ENCODE results near the gene TRIM44.

Gene TRIM44

GRCh38 chr11:35662649-35663407 is at the start of gene TRIM44:
Gene TRIM44 (plus strand): TSS chr11:35662775. CDS start chr11:35663112, 337 bp downstream.
- peak; percentile 91 for DNase-seq (ENCODE audit: low spot score)

DNA sequence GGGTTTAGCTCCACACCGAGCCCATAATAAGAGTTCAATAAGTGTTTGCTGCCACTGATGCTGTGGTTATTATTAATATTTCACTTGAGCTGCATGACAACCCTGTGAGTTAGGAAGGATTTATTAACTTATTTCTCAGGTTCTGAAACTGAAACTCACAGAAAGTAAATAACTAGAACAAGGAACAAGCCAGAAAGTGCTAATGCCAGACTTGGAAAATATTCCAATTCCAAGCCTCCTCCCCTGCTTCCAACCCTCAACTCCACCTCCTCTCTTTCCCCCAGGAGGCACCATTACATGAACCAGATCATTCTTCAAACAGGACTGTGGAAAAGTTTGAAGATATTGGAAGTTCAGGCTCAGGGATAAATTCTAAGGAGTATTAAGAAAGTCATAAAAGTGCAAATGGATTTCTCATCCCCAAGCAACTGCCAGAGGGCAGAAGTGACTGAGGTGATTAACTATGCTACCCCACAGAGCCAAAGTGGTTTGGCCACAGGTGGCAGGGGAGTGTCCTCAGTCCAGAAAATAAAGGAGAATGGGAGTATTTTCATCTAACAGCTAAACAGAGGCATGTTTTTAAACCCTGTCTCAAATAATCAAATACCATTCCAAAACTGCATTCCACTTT is 47.5 kb upstream of the TRIM44 start:
- DNase-seq (ENCODE audit: low spot score), result no peak

DNA sequence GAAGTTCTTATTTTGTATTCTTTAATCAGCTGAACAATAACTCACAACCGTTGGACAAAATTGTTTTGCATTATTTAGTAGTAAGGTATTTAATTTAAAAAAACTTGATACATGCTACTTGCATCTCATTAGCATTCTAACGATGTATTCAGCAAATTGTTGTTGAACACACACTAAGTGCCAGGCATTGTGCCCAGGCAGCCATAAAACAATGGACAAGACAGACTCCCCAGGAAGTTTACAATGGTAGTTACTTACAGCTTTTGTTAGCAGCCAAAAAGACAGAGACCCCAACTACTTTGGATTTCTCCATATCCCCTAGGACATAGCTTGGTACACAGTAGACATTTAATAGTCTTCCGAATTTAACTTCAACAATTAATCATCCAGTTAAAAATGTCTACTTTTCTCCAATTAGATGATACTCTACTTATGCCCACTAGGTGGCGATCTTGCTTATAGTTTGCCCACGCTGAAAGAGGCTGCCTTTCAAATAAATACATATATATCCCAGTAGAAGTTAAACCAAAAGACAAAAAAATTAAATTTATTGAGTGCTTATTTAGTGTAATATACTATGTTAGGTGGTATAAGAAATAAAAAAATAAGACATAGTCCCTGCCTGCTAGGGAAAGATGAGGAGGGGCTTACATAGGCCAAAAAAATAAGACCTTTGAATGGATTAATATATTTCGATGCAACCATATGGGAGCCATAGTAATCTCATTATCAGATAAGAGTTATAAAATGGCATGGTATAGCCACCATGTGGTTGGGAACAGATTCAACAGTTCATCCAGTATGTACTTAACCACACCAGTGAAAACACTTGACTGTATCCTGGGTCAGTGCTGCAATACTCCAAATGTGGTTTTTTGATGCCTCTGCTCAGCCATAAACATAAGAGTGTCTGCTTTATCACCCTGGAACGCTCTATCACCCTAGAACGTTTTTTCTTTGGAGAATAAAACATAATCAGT is 46.4 kb upstream of the TRIM44 start:
- peak; percentile 89 for DNase-seq (ENCODE audit: low spot score)

DNA sequence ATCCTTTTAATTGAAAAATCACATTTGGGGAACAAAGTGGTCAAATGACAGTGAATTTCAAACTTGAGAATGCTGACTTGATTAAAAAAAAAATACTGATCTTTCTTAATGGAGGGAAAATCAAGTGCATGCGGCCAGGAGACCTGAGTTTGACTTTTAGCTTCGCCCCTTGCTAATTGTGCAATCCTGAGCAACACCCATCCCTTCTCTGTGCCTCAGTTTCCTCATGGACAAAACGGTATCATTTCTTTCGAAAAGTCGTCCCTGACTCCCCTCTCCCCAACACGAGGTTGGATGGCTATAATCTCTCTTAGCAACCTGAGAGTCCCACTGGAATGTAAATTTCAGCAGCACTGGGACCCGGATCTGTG is 45.3 kb upstream of the TRIM44 start:
- DNase-seq (ENCODE audit: low spot score), result no peak

DNA sequence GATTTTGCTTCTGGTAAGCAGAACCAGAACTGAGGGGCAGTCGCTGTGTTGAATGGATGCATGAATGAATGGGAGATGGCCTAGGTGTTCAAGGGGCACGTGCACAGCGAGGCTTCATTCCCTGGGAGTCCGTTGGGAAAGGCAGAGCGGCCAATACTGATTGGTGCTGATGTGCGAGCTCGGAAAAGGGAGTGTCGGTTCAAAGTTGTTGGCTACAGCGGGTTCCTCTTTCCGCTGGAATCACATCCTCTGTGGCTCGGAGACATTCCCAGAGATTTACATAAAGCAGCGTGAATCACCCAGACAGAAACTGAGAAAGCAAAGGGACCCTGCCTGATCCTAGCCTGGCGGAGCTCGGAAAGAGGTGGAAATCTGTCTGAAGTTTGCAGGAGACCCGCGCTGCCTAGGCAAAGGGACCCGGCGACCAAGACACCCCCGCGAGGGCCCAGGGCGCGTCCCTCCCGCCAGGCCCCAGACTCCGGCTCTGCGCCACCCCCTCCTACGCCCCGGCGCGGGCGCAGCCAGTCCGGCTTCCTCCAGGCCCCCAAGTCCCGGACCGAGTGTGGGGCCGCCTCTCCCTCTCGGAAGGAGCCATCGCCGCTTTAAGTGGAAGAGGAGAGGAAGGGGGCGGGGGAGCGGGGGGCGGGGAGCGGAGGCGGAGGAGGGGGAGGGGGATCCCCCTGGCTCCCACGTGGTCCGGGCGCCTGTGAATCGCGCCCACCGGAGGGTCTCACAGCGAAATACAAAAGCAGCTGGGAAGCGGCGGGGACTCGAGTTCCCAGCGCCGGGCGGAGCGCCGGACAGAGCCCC is 44.7 kb upstream of the TRIM44 start, which contains the start of gene FJX1:
TSS of gene FJX1 (plus strand) at position 774 of the 810 bp plus-strand sequence. CDS start 177 bp downstream, outside the sequence.
- no peak for DNase-seq (ENCODE audit: low spot score)

GRCh38 chr11:35618497-35619115 is 44.0 kb upstream of the TRIM44 start:
- DNase-seq (ENCODE audit: low spot score), result no peak

DNA sequence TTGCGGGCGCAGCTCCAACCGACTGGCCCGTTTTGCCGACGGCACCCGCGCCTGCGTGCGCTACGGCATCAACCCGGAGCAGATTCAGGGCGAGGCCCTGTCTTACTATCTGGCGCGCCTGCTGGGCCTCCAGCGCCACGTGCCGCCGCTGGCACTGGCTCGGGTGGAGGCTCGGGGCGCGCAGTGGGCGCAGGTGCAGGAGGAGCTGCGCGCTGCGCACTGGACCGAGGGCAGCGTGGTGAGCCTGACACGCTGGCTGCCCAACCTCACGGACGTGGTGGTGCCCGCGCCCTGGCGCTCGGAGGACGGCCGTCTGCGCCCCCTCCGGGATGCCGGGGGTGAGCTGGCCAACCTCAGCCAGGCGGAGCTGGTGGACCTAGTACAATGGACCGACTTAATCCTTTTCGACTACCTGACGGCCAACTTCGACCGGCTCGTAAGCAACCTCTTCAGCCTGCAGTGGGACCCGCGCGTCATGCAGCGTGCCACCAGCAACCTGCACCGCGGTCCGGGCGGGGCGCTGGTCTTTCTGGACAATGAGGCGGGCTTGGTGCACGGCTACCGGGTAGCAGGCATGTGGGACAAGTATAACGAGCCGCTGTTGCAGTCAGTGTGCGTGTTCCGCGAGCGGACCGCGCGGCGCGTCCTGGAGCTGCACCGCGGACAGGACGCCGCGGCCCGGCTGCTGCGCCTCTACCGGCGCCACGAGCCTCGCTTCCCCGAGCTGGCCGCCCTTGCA is 43.3 kb upstream of the TRIM44 start:
- no peak for DNase-seq (ENCODE audit: low spot score)

DNA sequence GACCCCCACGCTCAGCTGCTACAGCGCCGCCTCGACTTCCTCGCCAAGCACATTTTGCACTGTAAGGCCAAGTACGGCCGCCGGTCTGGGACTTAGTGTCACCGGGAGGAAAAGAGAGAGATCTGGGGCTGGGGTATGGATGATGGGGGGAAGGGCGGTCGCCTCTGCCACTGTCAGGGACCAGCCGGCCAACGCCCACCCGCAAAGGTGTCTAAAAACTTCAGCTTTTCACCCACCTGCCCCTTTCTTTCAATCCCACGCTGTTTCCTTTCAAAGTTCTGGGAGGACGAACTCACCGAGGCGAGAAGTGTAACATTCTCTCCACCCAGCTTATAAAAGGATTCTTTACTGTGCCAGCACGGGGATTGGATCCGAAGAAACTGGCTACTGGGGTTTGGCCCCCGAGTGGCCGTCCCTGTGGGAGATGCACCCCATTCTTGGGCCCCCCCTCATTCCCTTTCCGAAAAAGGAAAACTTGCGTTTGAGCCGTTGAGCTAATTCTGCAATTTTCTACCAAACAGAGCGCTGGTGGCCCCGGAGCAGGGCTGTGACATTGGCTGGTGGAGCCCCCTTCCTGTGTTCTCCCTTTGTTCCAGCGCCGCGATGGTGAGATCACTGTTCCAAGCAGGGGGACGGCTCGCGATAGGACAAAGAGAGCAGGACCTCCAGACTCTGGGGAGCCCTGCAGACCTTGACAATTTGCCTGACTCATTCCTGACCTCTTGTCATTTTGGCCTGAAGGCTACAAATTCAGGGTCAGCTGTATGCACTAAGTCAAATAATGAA is 42.5 kb upstream of the TRIM44 start:
- no peak for DNase-seq (ENCODE audit: low spot score)

DNA sequence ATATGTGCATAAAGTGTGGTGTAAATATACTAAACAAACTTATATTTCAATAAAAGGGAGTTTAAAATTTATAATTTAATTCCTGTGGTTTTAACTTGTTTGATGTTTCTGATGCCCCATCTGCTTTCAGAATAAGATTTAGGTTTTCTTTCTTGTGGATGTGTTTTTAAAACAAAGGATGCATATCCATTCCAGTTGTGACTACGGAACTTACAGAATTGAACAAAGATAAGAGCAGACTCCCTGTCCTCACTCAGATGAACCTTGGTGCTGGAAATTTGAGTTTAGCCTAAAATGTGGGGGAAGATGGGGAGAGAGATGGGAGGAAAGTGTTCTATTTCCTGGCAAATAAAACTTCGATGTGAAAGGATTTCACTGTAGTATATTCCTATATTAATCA is 41.8 kb upstream of the TRIM44 start:
- no peak for DNase-seq (ENCODE audit: low spot score)

DNA sequence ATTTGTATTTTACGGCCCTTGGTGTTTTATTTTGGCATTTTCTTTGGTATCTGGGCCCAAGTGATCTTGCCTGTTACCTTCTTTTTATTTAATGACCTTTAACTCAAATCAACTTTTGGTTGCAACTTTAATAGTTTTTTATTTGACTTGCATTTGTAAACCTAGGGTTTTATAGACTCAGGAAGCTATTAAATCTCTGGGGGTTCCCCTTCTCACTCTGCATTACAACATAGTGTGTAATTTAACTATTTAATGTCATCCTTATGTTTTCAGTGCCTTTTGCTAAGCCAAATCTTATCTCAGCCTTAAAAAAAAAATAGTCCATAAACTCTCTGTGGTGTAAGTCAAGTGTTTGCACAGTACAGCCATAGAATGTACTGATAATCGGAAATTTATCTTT is 41.0 kb upstream of the TRIM44 start:
- no peak for DNase-seq (ENCODE audit: low spot score)

- DNase-seq (ENCODE audit: low spot score), result no peak
Measured at GRCh38 chr11:35622070-35622469, 40.5 kb upstream of the TRIM44 start.

GRCh38 chr11:35623621-35624168 is 38.9 kb upstream of the TRIM44 start:
- DNase-seq (ENCODE audit: low spot score), result no peak

- no peak for DNase-seq (ENCODE audit: low spot score)
Measured at GRCh38 chr11:35624316-35624715, 38.3 kb upstream of the TRIM44 start.

- no peak for DNase-seq (ENCODE audit: low spot score)
Measured at GRCh38 chr11:35624781-35625180, 37.8 kb upstream of the TRIM44 start.

DNA sequence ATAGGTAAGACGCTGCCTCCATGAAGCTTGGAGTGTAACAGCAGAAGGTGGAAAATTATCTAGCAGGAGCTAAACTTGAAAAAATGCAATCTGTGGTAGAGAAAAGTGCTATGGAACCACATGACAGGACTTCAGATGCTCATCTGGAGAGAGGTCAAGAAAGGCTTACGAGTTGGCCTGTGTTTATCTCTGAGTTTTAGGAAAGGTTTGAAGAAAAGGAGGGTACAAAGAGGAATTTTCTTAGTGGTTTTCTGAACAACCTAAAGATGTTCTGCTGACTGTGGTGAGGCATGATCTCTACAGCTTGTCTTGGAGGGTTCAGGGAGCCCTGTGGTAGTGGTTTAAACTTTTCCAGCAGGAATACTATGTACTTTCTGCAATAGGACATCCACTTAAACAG is 36.1 kb upstream of the TRIM44 start:
- DNase-seq (ENCODE audit: low spot score), result no peak

- DNase-seq (ENCODE audit: low spot score), result no peak
Measured at GRCh38 chr11:35629511-35629910, 33.1 kb upstream of the TRIM44 start.

- DNase-seq (ENCODE audit: low spot score), result no peak
Measured at GRCh38 chr11:35629914-35630313, 32.7 kb upstream of the TRIM44 start.

DNA sequence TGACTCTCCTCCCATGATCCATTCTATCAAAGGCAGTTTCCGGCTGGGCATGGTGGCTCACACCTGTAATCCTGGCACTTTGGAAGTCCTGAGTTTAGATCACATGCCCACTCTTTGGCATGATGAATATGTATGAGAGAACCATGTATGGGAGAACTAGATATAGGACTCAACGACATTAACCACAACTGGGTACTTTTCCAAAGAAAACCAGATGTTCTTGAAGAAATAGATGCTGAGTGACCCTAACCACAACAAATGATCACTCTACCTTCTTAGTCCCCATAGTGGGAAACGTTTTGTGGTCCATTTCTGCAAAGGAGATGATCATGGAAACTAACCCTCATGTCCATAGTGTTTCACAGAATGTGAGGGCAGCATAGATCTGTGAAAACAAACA is 30.7 kb upstream of the TRIM44 start:
- no peak for DNase-seq (ENCODE audit: low spot score)

GRCh38 chr11:35632301-35632700 is 30.3 kb upstream of the TRIM44 start:
- no peak for DNase-seq (ENCODE audit: low spot score)

Measured in putamen (tissue), 1 donor.